ENCODE data around the gene RNU1-2. TPM values are rescaled to one million over a fixed set of nuclear protein-coding genes. Genes with fewer than 3 reads are reported as not detected.
"Not testable (repeated sequence)": the region's sequence is repeated elsewhere in the genome, so short reads cannot be mapped to it uniquely, and the experiment has no call there.

Gene RNU1-2
- total and polyA plus RNA-seq, 2 experiments from 2014 or later = under 0.01 TPM; not detected in 1

GRCh38 chr1:16938351-16939321 lies 42.9 kb downstream of the RNU1-2 start:
- WGBS (ENCODE audit: low lambda C conversion rate, missing lambda C conversion rate) = 70% methylated on average over 30 of the region's 51 CpGs
- H3K36me3 ChIP-seq (replicated peaks; ENCODE audit: insufficient read depth, low read depth) = no peaks in the 10 kb centered on the region

DNA sequence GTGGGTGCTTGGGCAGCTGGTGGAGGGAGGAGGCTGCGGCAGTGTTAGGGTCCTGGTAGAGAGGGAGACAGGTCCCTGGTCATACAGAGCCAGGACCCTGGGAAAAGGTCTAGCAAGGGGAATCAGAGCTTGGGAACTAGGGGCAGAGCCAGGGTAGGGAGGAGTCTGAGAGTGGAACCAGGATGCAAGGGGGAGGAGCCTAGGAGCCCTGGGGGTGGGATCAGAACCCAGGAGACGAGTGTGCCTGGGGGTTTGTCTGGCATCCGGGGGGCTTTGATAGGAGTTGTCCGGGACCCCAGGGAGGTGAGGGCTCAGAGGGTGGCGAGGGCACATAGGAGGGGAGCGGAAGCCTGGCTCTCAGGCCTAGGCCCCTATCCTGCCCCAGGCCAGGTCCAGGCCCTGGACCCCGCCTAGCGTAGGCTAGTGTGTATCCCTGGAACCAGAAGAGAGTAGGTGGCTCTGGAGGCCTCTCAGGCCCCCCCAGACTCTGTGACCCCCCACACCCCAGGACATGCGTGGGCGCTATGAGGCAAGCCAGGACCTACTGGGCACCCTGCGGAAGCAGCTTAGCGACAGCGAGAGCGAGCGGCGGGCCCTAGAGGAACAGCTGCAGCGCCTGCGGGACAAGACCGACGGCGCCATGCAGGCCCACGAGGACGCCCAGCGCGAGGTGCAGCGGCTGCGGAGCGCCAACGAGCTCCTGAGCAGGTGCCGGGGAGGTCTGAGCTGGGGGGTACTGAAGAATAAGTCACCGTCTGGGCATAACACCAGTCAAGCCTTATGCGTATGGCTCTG lies 43.8 kb downstream of the RNU1-2 start:
- not testable (repeated sequence) for H3K79me2 ChIP-seq; H4K20me1 ChIP-seq (ENCODE audit: insufficient read depth, poor library complexity, severe bottlenecking); H3K4me1 ChIP-seq (ENCODE audit: insufficient read depth); H3K4me2 ChIP-seq; H3K4me3 ChIP-seq; H3K9me2 ChIP-seq (replicated peaks; ENCODE audit: insufficient read depth); H2AFZ ChIP-seq; H3K36me3 ChIP-seq (replicated peaks; ENCODE audit: insufficient read depth, low read depth); H3K27me3 ChIP-seq; H3K9me3 ChIP-seq (ENCODE audit: low read depth); DNase-seq (ENCODE audit: low spot score); H3K27ac ChIP-seq
- WGBS (ENCODE audit: low lambda C conversion rate, missing lambda C conversion rate) = 98% methylated on average over 26 of the region's 32 CpGs

More at GRCh38 chr1:16938351-16939321, 42.9 kb downstream of the RNU1-2 start:
- Histone ChIP-seq H3K4me3 (no peak overlapping the region), H3K27ac (no peak overlapping the region), H3K9me2 (replicated peaks; ENCODE audit: insufficient read depth) (no peaks in the 10 kb centered on the region), H2AFZ (no peak overlapping the region), H3K9me3 (ENCODE audit: low read depth) (no peaks in the 10 kb centered on the region), H3K79me2 (no peaks in the 10 kb centered on the region), H3K27me3 (no peaks in the 10 kb centered on the region), H3K4me2 (peak overlapping the region; percentile 56), H4K20me1 (ENCODE audit: insufficient read depth, poor library complexity, severe bottlenecking) (no peaks in the 10 kb centered on the region), H3K4me1 (ENCODE audit: insufficient read depth) (no peaks in the 10 kb centered on the region)
- TF ChIP-seq EZH2 (IDR thresholded peaks at IDR 0.05; ENCODE audit: borderline replicate concordance) = no peak
- no peak for TF ChIP-seq EZH2phosphoT487 (IDR thresholded peaks at IDR 0.05; ENCODE audit: low read depth, severe bottlenecking, unreplicated experiment)
- no peak for TF ChIP-seq CTCF (IDR thresholded peaks at IDR 0.05; ENCODE audit: poor library complexity)
- no peak for DNase-seq (ENCODE audit: low spot score)

GRCh38 chr1:16944038-16944437 lies 48.3 kb downstream of the RNU1-2 start:
- no peak for DNase-seq (ENCODE audit: low spot score)
- Histone ChIP-seq H3K4me1 (ENCODE audit: insufficient read depth) (no peaks in the 10 kb centered on the region), H3K4me3 (no peak overlapping the region), H4K20me1 (ENCODE audit: insufficient read depth, poor library complexity, severe bottlenecking) (no peaks in the 10 kb centered on the region), H3K9me3 (ENCODE audit: low read depth) (no peaks in the 10 kb centered on the region), H3K79me2 (no peaks in the 10 kb centered on the region), H2AFZ (no peak overlapping the region), H3K4me2 (no peak overlapping the region), H3K27me3 (no peaks in the 10 kb centered on the region), H3K9me2 (replicated peaks; ENCODE audit: insufficient read depth) (no peaks in the 10 kb centered on the region), H3K27ac (no peak overlapping the region), H3K36me3 (replicated peaks; ENCODE audit: insufficient read depth, low read depth) (no peaks in the 10 kb centered on the region)
- TF ChIP-seq EZH2 (IDR thresholded peaks at IDR 0.05; ENCODE audit: borderline replicate concordance) = no peak
- TF ChIP-seq CTCF (IDR thresholded peaks at IDR 0.05; ENCODE audit: poor library complexity) = no peak
- no peak for TF ChIP-seq EZH2phosphoT487 (IDR thresholded peaks at IDR 0.05; ENCODE audit: low read depth, severe bottlenecking, unreplicated experiment)
- WGBS (ENCODE audit: low lambda C conversion rate, missing lambda C conversion rate) = 90% methylated on average over 19 of the region's 19 CpGs

DNA sequence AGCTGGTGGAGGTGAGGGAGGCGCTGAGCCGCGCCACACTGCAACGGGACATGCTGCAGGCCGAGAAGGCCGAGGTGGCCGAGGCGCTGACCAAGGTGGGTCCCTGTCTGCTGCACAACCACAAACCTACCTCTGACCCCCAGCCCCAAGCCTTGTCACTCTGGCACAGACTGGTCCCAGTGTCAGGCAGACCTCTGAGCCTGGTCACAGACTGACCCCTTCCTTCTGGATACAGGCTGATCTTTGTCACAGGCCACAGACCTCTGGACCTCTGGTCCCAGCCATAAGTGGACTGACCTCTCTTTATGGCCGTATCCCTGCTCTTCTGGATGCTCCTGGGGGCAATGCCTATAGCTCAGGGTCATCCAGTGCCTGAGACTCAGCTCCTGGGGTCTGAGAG lies 49.7 kb downstream of the RNU1-2 start:
- DNase-seq (ENCODE audit: low spot score); H3K27ac ChIP-seq; H3K79me2 ChIP-seq; H4K20me1 ChIP-seq (ENCODE audit: insufficient read depth, poor library complexity, severe bottlenecking); H3K36me3 ChIP-seq (replicated peaks; ENCODE audit: insufficient read depth, low read depth); H3K9me3 ChIP-seq (ENCODE audit: low read depth); H3K9me2 ChIP-seq (replicated peaks; ENCODE audit: insufficient read depth); H2AFZ ChIP-seq; H3K27me3 ChIP-seq; H3K4me1 ChIP-seq (ENCODE audit: insufficient read depth); H3K4me2 ChIP-seq; H3K4me3 ChIP-seq: not testable (repeated sequence)
- whole genome bisulfite sequencing (ENCODE audit: low lambda C conversion rate, missing lambda C conversion rate) = 100% methylated on average over 3 of the region's 9 CpGs

Small RNAs within 50 kb of the gene (microRNA-seq; reads per million reads assigned to microRNA genes)
- not detected for gene MIR3675

Small RNAs within 50 kb of the gene (small RNA-seq; reads per million reads assigned to genes)
- gene MIR3675 (not detected), gene RNU1-2 (not detected), gene RNU1-5P (not detected)

Other genes with a start within 250 kb of the RNU1-2 start
- gene RNU1-3, start 229.0 kb upstream of the RNU1-2 start, total RNA-seq = under 0.01 TPM in 2 replicates
- not detected in 2 replicates for gene RNU1-3, start 229.0 kb upstream of the RNU1-2 start, polyA plus RNA-seq
- gene RNU1-4, start 155.5 kb upstream of the RNU1-2 start, total RNA-seq = under 0.01 TPM in 2 replicates
- not detected in 2 replicates for gene RNU1-4, start 155.5 kb upstream of the RNU1-2 start, polyA plus RNA-seq
- 21.9 and 22.2 TPM in 2 replicates for gene CROCC, start 26.0 kb downstream of the RNU1-2 start, total RNA-seq
- gene CROCC, start 26.0 kb downstream of the RNU1-2 start, polyA plus RNA-seq = 23.0 and 23.6 TPM in 2 replicates
- 172 and 200 TPM in 2 replicates for gene MFAP2, start 84.6 kb downstream of the RNU1-2 start, total RNA-seq
- 540 and 551 TPM in 2 replicates for gene MFAP2, start 84.6 kb downstream of the RNU1-2 start, polyA plus RNA-seq
- 20.7 and 30.0 TPM in 2 replicates for gene ATP13A2, start 115.9 kb downstream of the RNU1-2 start, total RNA-seq
- gene ATP13A2, start 115.9 kb downstream of the RNU1-2 start, polyA plus RNA-seq = 52.3 and 53.4 TPM in 2 replicates
- gene SDHB, start 158.1 kb downstream of the RNU1-2 start, total RNA-seq = 175 and 181 TPM in 2 replicates
- gene SDHB, start 158.1 kb downstream of the RNU1-2 start, polyA plus RNA-seq = 105 and 144 TPM in 2 replicates
- gene PADI2, start 223.5 kb downstream of the RNU1-2 start, total RNA-seq = 11.3 and 11.7 TPM in 2 replicates
- gene PADI2, start 223.5 kb downstream of the RNU1-2 start, polyA plus RNA-seq = 6.8 and 10.6 TPM in 2 replicates

Data from hepatocyte (in vitro differentiated cells).